Measurements from ENCODE around the gene TCP1.
A peak's percentile ranks its signal among the peaks of the same experiment; 100 is the strongest.
"Not testable (repeated sequence)": the region's sequence is repeated elsewhere in the genome, so short reads cannot be mapped to it uniquely, and the experiment has no call there.

Gene TCP1

DNA sequence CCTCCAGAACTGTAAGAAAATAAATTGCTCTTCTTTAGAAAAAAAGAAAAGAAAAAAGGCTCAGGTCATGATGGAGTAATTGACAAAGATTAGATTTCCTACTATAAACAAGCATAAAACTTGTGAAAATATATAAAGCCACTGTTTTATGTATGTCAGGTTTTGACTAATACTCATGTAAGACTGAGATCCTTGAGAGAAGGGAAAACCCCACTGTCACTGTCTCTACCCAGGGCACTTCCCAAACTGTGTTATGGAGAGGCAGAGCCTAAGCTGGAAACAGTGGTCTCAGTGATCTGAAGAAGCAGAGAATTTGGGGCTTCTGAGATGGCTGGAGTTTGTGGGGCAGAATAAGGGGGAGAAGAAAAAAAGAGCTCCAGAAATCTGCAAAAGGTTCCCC lies 19.9 kb downstream of the TCP1 start:
- no peak for DNase-seq

DNA sequence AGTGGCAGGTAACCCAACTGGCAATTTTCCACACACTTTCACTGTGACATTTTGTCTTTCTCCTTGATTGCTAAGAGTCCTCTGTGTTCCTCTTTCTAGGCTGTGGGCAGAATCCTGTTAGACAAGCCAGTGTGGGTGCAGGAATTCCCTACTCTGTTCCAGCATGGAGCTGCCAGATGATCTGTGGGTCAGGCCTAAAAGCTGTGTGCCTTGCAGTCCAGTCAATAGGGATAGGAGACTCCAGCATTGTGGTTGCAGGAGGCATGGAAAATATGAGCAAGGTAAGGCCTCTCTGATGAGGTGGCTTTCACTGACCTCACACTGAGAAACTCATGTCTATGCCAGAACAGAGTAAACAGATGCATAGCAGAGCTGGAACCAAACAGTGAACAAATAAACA lies 22.5 kb downstream of the TCP1 start:
- DNase-seq, result no peak

DNA sequence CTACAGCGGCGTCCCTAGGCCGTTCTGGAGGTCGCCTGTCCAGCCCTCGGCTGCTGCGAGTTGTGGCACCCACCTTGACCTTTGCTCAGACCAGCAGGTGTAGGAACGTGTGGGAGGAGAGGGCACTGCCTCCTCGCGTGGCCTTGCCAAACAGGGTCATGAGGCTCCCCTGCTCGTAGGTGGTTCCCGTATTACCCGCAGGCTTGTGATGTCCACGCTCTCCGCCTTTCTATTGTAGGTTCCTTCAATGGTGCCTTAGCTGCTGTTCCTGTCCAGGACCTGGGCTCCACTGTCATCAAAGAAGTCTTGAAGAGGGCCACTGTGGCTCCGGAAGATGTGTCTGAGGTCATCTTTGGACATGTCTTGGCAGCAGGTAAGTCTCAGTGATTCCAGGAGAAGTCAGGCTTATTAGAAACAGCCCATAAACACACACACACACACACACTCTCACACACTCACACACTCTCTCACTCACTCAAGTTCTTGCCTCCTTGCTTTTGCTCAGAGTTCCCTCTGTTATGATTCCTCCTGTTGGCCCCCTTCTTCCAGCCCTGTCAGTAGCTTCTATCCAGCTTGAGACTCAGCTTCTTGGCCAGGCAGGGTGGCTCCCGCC lies 26.6 kb downstream of the TCP1 start:
- DNase-seq, result no peak

DNA sequence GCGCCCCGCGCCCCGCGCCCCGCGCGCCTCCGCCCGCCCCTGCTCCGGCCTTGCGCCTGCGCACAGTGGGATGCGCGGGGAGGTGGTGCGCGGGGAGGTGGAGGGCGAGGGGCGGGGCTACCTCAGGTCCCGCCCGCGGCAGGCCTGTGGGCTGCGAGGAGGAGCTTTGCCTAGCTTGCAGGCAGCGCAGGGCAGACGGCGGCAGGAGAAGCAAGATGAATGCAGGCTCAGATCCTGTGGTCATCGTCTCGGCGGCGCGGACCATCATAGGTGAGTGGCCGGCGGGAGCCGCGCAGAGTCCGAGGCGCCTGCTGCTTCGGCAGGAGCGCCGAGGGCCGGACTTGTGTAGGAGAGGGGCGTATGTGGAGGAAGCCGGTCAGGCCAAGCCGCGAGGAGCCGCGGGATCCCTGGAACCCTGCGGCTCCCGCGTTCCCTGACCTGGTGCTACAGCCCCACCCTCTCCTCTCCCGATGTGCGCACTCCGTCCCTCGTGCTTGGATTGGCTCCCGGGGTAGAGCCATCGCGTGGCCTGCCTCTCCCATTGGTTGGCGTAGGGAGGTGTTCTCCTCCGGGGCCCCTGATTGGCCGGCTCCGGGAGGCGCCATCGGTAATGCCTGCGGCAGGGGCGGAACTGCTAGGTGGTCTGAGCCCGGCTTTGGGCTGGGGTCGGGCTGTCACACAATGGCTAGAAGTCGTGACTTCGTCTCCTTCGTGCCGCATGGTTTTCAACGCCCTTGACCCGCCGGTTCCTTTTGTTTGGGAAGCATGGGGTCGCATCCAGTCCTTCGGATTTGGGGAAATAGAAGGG lies 27.3 kb downstream of the TCP1 start, which contains the start of gene ACAT2:
TSS of gene ACAT2 (plus strand) at position 173 of the 808 bp plus-strand sequence. CDS start at position 216, 43 bp downstream.
- peak; percentile 96 for DNase-seq

DNA sequence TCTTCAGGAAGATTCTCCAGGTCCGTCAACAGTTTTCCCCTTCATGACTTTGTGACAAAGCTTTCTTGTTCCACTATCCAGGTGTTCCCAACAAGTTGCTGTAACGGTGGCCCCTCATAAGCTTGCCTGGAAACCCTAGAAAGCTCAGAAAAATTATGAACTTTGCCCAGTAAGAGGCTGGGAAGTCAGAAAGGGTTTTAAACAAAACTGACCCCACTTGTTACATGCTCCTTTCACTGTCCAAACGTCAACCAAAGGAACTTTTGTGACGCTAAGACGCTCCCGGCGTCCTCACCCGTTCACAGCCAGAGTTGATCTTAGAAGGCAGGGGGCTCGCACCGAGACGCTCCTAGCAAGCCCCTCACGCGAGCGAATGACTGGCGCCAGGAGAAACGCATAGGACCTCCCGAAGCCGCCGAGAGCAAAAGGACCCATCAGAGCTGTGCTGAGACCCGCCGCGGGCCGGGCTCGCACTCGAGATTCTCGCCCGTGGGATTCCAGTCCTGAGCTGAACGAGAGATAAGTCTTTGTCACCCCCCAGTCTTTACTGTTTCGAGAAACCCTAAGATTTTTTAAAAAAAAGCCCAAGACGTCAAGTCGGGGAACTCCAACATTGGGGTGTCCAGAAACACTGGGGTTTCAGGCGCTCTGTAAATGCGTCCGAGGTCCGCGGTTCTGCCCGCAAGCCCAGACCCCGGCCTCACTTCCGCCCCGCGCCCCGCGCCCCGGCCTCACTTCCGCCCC lies 28.1 kb downstream of the TCP1 start:
- DNase-seq, result peak; percentile 10

DNA sequence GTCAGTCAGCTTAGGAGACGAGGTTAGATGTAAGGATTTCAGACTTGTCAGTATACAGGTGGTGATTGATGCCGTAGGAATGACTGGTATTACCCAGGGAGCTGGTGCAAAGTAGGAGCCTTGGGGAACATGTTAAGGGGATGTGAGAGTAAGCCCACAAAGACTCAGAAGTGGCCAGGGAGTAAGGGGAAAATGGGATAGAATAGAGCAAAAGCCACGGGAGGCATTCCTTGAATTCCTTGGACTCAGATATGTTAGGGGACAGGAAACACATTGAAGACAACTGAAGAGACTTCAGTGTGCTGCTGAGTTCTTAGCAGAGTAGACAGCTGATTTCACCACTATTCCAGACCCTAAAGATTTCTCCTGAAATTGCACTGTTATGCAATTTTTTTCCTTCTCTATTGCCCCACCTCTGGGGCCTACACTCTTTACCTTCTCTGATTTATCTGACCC lies 28.8 kb downstream of the TCP1 start:
- peak; percentile 96 for DNase-seq

DNA sequence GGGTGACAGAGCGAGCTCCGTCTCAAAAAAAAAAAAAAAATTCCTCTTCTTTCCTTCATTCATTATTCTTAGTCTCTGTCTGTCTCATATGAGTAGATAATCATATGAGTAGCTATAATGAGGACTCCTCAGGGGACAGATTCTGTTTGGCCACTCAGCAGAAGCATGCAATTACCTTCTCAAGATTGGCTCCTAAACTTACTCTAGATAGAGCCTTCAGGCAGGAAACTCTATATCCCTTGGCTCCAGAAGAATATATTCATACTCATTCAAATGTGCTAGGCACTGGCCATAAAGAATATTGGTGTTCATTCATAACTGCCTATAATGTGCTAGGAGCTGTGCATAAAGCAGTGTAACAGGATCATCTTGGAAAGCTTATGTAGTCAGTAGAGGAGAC lies 29.8 kb downstream of the TCP1 start:
- DNase-seq, result no peak

DNA sequence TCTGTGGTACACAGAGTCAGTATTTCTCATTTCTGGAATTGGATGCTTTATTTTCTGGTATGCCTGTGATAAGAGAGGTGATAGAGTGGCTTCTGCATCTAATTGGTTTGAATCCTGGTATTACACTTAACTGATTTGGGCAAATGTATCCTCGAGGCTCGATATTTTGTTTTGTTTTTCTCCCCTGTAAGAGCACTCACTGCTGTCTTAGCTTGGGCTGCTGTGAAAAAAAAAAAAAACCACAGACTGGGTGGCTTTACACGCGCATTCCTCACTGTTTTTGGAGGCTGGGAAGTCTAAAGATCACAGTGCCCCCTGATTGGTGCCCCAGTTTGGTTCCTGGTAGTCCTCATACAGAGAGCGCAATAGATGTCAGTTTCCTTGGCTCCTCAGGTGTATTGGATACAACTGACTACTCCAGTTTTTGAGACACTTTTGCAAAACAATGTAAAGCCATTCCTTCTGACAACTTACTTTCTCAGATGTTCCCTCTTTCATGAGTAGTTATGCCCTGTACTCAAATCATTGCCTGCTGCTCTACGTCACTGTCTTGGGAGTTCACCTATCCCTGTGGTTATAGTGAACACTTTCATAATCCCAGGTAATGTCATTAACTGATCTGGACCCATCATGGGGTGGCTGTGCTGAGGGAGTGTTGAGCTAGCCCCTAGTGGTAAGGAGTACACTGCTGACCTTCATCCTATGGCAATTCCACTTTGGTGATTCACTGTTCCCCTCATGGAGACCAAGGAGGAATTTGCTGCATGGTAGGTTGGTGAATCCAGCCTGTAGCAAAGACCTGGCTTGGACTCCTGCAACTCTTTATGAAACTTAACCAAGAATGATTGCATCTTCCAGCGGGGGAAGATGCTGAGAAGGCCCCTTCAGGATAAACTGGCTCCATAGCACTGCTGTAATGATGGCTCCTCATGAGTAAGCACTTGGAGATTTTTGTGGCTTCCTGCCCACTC lies 31.1 kb downstream of the TCP1 start:
- DNase-seq, result peak; percentile 94

DNA sequence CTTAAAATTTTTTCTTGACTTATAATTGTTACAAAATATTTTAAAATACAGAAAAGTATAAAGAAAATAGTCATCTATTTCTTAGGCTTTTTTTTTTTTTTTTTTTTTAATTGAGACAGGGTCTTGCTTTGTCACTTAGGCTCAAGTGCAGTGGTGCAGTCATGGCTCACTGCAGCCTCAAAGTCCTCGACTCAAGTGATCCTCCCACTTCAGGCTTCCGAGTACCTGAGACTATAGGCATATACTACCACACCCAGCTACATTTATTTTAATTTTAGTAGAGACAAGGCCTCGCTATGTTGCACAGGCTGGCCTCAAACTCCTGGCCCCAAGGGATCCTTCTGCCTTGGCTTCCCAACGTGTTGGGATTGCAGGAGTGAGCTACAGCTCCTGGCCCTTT lies 32.9 kb downstream of the TCP1 start:
- no peak for DNase-seq

DNA sequence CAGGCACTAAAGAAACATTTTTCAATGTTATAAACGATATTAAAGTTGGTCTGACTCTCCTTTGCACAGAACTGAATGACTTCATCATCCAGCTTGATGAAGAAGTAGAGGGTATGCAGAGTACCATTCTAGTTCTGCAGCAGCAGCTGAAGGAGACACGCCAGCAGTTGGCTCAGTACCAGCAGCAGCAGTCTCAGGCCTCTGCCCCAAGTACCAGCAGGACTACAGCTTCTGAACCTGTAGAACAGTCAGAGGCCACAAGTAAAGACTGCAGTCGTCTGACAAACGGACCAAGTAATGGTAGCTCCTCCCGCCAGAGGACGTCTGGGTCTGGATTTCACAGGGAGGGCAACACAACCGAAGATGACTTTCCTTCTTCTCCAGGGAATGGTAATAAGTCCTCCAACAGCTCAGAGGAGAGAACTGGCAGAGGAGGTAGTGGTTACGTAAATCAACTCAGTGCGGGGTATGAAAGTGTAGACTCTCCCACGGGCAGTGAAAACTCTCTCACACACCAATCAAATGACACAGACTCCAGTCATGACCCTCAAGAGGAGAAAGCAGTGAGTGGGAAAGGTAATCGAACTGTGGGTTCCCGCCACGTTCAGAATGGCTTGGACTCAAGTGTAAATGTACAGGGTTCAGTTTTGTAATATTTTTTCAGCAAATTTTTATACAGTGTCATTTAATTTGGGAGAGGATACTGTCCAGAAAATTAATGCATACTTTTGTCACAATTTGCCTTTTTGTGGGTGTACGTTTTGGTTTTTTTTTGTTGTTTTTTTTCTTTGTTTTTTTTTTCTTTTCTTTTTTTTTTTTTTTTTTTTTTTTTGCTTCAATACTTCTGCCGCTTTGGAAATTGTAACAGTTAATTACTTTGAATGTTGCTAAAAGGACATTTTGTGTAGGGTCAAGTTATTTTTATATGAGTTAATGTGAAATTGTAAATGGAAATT lies 34.2 kb downstream of the TCP1 start:
- DNase-seq, result no peak

DNA sequence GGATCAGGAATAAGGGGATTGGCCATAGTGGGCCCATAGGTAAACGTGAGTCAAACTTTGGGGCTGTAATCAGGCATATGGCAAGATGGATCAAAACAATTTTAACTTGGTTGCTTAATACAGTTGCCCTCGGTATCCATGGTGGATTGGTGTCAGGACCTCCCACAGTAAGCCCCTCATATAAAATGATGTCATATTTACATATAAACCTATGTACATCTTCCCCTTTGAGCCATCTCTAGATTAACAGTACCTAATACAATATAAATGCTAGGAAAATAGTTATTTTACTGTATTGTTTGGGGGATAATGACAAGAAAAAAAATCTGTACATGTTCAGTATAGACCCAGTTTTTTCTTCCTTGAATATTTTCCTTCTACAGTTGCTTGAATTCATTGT lies 35.0 kb downstream of the TCP1 start:
- no peak for DNase-seq

DNA sequence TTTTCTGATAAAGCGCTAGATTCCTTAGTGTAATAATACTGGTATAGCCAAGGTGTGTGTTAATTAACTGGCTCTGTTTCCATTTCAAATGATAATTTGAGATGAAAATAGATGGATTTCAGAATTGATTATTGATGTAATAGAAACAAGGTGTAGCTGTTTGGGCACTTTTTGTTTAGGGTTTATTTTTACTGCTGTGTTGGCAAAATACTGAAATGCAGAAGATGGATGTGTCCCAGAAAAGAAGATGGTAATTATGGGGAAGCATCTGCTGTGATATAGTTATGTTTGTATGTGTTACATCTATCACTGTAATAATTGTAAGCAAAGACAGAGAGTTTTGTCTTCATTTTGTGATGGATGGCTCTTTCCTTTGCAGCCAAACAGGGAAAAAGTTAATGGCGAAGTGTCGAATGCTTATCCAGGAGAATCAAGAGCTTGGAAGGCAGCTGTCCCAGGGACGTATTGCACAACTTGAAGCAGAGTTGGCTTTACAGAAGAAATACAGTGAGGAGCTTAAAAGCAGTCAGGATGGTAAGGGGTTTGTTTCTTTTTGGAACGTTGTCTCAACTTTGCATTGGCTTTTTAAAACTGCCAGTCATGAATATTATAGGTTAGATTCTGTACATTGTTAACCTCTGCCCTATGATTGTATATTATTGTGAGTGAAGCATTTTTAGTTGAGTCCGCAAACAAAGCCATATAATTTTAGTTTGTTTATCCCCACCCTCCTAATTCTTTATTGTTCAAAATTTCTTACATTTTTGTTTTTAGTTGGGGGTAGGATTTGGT lies 36.1 kb downstream of the TCP1 start:
- no peak for DNase-seq

DNA sequence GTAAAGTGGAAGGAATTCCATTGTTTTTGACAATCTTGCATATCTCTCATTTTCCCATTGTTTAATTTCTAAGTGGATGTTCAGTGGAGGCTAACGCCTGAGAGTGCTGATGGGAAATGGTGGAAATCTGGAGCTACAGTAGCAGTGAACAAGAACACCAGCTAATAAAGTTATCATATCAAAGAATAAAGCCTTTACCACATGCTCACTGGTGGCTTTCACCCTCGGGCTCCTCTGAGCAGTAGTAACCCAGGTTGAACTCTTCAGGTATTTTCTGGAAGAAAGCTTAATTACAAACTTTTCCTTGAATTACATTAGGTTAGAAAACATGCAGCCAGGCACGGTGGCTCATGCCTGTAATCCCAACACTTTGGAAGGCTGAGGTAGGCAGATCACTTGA lies 38.0 kb downstream of the TCP1 start:
- DNase-seq, result no peak

DNA sequence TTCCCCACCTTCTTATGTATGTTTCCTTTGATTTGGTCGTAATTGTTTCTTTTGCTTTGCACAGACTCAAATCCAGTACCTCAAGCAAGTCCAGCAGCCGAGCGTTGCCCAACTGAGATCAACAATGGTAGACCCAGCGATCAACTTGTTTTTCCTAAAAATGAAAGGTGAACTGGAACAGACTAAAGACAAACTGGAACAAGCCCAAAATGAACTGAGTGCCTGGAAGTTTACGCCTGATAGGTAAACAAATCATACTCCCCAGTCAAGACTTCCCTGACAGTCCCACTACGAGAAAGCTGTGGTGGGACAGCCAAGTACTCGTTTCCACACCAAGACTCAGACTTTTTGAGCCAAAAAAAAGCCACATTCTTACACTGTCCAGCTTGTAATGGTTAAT lies 41.3 kb downstream of the TCP1 start:
- DNase-seq, result not testable (repeated sequence)

DNA sequence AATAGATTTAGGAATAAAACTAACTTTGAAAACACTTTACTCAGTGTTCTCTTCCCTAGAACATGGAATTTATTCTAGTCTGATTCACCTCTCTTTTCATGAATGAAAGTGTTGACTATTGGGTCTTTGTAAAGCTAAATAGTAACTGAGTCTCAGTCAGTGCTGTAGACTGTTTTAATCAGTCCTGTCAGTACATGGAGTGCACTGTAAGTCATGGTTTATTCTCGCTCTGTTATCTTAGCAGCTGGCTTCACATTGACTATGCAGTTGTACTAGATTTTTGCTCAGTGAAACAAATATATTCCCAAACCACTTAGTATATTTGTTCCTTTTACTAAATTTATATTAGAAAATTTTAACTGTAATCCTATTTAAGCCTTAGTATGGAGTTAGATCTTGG lies 42.6 kb downstream of the TCP1 start:
- DNase-seq, result no peak

DNA sequence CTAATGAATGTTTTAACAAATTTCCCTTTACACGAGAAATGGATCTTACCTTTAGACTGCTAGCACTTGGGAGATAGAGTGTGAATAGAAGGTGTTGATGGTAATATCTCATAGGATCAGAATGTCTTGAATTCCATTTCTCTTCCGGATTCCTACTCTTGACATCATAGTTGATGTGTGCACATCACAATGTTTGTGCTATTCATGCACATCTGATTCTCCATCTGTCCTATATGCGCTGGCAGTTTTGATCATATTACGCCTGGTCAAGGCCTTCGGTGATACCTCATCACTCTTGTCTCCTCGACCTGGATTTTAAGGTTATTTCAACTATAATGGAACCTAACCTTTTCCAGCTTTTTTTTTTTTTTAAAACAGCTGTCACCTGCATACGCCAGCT lies 44.3 kb downstream of the TCP1 start:
- DNase-seq, result no peak

DNA sequence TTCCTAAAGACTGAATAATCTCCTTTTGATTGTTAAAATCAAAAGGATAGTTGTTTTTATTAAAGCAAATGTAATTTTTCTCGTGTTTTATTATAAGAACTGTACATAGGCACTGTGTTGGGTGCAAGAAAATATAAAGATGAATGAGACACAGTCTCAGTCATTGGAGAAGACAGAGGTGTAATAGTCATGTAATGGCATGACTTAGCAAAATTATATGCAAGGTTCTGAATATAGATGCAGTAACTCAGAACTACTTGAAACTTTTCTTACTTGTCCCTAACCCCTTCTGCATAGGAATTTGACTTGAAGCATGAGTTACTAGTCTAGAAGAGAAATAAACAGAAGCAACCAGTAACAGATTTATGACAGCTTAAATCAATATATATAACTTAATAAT lies 47.2 kb downstream of the TCP1 start:
- no peak for DNase-seq

DNA sequence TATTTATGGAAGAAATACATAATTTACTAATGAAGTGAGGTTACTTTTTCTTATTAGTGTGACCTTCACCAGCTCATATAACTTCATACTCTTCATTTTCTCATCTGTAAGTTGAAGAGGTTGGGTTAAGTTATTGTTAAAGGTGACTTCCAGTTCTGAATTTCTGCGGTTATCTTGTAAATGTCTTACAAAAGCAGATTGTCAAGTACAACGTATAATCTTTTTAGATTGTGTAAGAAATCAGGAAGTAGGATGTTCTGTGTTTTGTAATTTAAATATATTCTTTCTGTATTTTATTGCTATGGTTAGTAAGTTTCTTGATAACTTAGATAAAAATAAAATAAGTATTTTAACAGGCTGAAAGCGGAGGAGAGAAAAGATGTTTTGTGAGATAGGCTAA lies 50.1 kb downstream of the TCP1 start:
- DNase-seq, result no peak

DNA sequence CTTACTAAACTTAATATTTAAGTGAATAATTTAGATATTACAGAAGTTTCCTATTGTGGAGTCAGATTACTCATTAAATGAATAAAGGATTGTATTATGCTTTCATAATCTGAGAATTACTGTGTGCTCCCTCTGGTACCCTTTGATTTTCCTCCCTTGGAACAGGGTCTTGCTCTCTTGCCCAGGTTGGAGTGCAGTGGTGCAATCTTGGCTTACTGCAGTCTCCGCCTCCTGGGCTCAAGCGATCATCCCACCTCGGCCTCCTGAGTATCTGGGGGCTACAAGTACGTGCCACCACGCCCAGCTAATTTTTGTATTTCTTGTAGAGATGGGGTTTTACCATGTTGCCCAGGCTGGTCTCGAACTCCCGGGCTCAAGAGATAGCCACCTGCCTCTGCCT lies 52.5 kb downstream of the TCP1 start:
- DNase-seq, result no peak

DNA sequence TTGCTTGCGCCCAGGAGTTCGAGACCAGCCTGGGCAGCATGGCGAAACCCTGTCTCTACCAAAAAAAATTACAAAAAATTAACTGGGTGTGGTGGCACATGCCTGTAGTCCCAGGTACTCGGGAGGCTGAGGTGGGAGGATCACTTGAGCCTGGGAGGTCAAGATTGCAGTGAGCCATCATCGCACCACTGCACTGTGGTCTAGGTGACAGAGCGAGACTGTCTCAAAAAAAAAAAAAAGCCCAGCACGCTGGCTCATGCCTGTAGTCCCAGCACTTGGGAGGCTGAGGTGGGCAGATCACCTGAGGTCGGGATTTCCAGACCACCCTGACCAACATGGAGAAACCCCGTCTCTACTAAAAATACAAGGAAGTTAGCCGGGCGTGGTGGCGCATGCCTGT lies 56.0 kb downstream of the TCP1 start:
- DNase-seq, result not testable (repeated sequence)

DNA sequence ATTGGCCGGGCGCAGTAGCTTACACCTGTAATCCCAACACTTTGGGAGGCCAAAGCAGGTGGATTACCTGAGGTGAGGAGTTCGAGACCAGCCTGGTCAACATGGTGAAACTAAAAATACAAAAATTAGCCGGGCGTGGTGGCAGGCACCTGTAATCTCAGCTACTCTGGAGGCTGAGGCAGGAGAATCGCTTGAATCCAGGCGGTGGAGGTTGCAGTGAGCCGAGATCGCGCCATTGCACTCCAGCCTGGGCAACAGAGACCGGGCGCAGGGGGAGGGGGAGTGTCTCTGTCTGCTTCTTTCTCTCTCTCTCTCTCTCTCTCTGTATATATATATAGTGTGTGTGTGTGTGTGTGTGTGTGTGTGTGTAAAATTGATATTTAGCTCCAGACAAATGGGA lies 56.9 kb downstream of the TCP1 start:
- not testable (repeated sequence) for DNase-seq
